ENCODE results near the gene GATA5. TPM values are rescaled to one million over a fixed set of nuclear protein-coding genes. Genes with fewer than 3 reads are reported as not detected.

The GATA5 gene
- total RNA-seq, 1 experiment from 2014 or later: 0.18 TPM

- no peak overlapping the region for H3K9ac ChIP-seq (ENCODE audit: low read length)
- TF ChIP-seq EZH2 (IDR thresholded peaks at IDR 0.05; ENCODE audit: low read length, unreplicated experiment): no peak
- no peak for TF ChIP-seq EZH2phosphoT487 (IDR thresholded peaks at IDR 0.05; ENCODE audit: borderline replicate concordance, low read length)
- H3K4me1 ChIP-seq (ENCODE audit: insufficient read depth, low read length): no peaks in the 10 kb centered on the region
- no peak for ATAC-seq
- no peaks in the 10 kb centered on the region for H3K79me2 ChIP-seq (ENCODE audit: low read length)
- no peak overlapping the region for H3K4me2 ChIP-seq (ENCODE audit: low read length)
- DNase-seq: no peak
- H3K9me2 ChIP-seq (replicated peaks; ENCODE audit: low read length): no peaks in the 10 kb centered on the region
- no peaks in the 10 kb centered on the region for H3F3A ChIP-seq (ENCODE audit: low read length, unreplicated experiment)
- H3K27me3 ChIP-seq (ENCODE audit: low read length): peaks cover 22% of the 10 kb centered on the region
- POLR2A ChIA-PET (ENCODE audit: unreplicated experiment): no interaction called here
- H4K20me1 ChIP-seq (ENCODE audit: low read length): no peaks in the 10 kb centered on the region
- no peak overlapping the region for H3K27ac ChIP-seq (ENCODE audit: low read length)
- no peak overlapping the region for H3K4me3 ChIP-seq (ENCODE audit: low read length)
- BruUV-seq (replicated peaks): no TSS peak
- H3K9me3 ChIP-seq (ENCODE audit: low read length): no peaks in the 10 kb centered on the region
- H2AFZ ChIP-seq (ENCODE audit: low read length): no peak overlapping the region
- CTCF ChIA-PET: no interaction called here
- no peaks in the 10 kb centered on the region for H3K36me3 ChIP-seq (ENCODE audit: low read depth, low read length)
- intact Hi-C loops (cut with micrococcal nuclease): no loop called here
Observed at GRCh38 chr20:62469352-62469751, 6.4 kb downstream of the GATA5 start.

- TF ChIP-seq EZH2phosphoT487 (IDR thresholded peaks at IDR 0.05; ENCODE audit: borderline replicate concordance, low read length) (no peak), CTCF (conservative IDR thresholded peaks at IDR 0.05; ENCODE audit: low read depth, low read length) (no peak), EZH2 (IDR thresholded peaks at IDR 0.05; ENCODE audit: low read length, unreplicated experiment) (no peak)
- Histone ChIP-seq H3K36me3 (ENCODE audit: low read depth, low read length) (no peaks in the 10 kb centered on the region), H3K27ac (ENCODE audit: low read length) (no peak overlapping the region), H2AFZ (ENCODE audit: low read length) (no peak overlapping the region), H3F3A (ENCODE audit: low read length, unreplicated experiment) (no peaks in the 10 kb centered on the region), H3K4me1 (ENCODE audit: insufficient read depth, low read length) (no peaks in the 10 kb centered on the region), H4K20me1 (ENCODE audit: low read length) (no peaks in the 10 kb centered on the region), H3K9ac (ENCODE audit: low read length) (no peak overlapping the region), H3K27me3 (ENCODE audit: low read length) (peaks cover 22% of the 10 kb centered on the region), H3K9me3 (ENCODE audit: low read length) (no peaks in the 10 kb centered on the region), H3K9me2 (replicated peaks; ENCODE audit: low read length) (no peaks in the 10 kb centered on the region), H3K4me2 (ENCODE audit: low read length) (no peak overlapping the region), H3K79me2 (ENCODE audit: low read length) (no peaks in the 10 kb centered on the region), H3K4me3 (ENCODE audit: low read length) (no peak overlapping the region)
- ChIA-PET POLR2A (ENCODE audit: unreplicated experiment) (no interaction called here), CTCF (no interaction called here)
- DNase-seq (no peak), ATAC-seq (peak; percentile 26; the same call in 1 of the 2 replicates)
- intact Hi-C loops (cut with micrococcal nuclease): no loop called here
- no TSS peak for BruUV-seq (replicated peaks)
Observed at GRCh38 chr20:62466806-62467537, 8.8 kb downstream of the GATA5 start.

- CTCF ChIA-PET: no interaction called here
- ATAC-seq: no peak
- H3K27me3 ChIP-seq (ENCODE audit: low read length): peaks cover 22% of the 10 kb centered on the region
- no peak overlapping the region for H3K27ac ChIP-seq (ENCODE audit: low read length)
- H3K9ac ChIP-seq (ENCODE audit: low read length): no peak overlapping the region
- no peak overlapping the region for H2AFZ ChIP-seq (ENCODE audit: low read length)
- no peaks in the 10 kb centered on the region for H3K36me3 ChIP-seq (ENCODE audit: low read depth, low read length)
- BruUV-seq (replicated peaks): no TSS peak
- H3K4me2 ChIP-seq (ENCODE audit: low read length): no peak overlapping the region
- intact Hi-C loops (cut with micrococcal nuclease): no loop called here
- no peaks in the 10 kb centered on the region for H3K4me1 ChIP-seq (ENCODE audit: insufficient read depth, low read length)
- DNase-seq: no peak
- no peaks in the 10 kb centered on the region for H3F3A ChIP-seq (ENCODE audit: low read length, unreplicated experiment)
- no peaks in the 10 kb centered on the region for H3K79me2 ChIP-seq (ENCODE audit: low read length)
- H3K4me3 ChIP-seq (ENCODE audit: low read length): no peak overlapping the region
- no peaks in the 10 kb centered on the region for H3K9me3 ChIP-seq (ENCODE audit: low read length)
- POLR2A ChIA-PET (ENCODE audit: unreplicated experiment): no interaction called here
- H3K9me2 ChIP-seq (replicated peaks; ENCODE audit: low read length): no peaks in the 10 kb centered on the region
- no peaks in the 10 kb centered on the region for H4K20me1 ChIP-seq (ENCODE audit: low read length)
- TF ChIP-seq EZH2 (IDR thresholded peaks at IDR 0.05; ENCODE audit: low read length, unreplicated experiment) (no peak), CTCF (conservative IDR thresholded peaks at IDR 0.05; ENCODE audit: low read depth, low read length) (no peak), EZH2phosphoT487 (IDR thresholded peaks at IDR 0.05; ENCODE audit: borderline replicate concordance, low read length) (no peak)
Observed at GRCh38 chr20:62466072-62466760, 9.6 kb downstream of the GATA5 start.
